PFSK-1 (cell line): ENCODE data around the gene ADAMTSL1.

ENCODE experiments used
- POLR2AphosphoS5 ChIP-seq: IDR thresholded peaks from 2 replicates; pipeline ENCODE4 v1.6.1; 2012; ENCODE audit warnings: low read depth, mild to moderate bottlenecking, control low read depth, low read length, moderate library complexity
- REST ChIP-seq, 2 experiments: IDR thresholded peaks; 2 replicates each; pipeline versions ENCODE4 v1.6.1 to v1.8.0; 2011 to 2012; ENCODE audit warnings: low read depth in 2 of 2, low read length in 2 of 2, control low read depth in 1 of 2, inconsistent platforms in 1 of 2, mild to moderate bottlenecking in 1 of 2, moderate library complexity in 1 of 2; ENCODE audit not compliant: insufficient read depth in 1 of 2
- TAF1 ChIP-seq: IDR thresholded peaks from 2 replicates; pipeline ENCODE4 v1.6.1; 2012; ENCODE audit warnings: low read length, control low read depth, borderline replicate concordance; ENCODE audit not compliant: insufficient read depth

DNA sequence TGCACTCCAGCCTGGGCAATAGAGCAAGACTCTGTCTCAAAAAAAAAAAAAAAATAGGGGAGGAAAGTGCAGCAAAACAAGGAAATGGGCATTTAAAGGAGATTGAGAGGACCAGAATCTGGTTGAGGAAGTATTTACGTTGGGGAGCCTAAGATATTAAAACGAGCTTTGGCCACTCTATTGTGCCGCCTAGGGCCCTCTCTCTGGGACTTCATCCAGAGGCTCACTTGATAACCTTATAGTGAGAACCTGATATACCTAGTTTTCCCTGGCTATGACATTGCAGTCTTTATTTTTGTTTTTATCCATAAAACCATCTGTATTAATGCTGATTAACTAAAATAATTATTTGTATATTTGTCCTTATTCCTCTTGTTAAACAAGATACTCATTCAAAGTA, 345.5 kb downstream of the ADAMTSL1 start:
- TF ChIP-seq REST (IDR thresholded peaks at IDR 0.05; ENCODE audit: insufficient read depth in 1 of 2, low read depth in 2 of 2, low read length in 2 of 2) (no peak), TAF1 (no peak), POLR2AphosphoS5 (no peak)
